ENCODE data around the gene SH3TC1.

The SH3TC1 gene

DNA sequence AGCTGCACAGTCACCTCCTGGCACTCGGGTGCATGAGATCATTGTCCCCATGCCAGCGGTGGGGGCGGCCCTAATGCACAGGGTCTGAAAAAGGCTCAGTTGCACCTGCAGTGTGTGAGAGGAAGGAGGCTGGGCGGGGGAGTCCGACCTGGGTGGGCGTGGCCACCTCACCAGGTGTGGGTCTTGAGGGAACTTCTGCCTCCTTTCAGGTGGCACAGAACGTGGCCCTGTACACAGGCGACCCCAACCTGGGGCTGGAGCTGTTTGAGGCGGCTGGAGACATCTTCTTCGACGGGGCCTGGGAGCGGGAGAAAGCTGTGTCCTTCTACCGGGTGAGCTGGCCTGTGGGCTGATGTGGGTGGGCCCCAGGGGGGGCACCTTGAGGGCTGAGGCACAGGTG is 36.1 kb downstream of the SH3TC1 start:
- no peak for TF ChIP-seq EZH2 (IDR thresholded peaks at IDR 0.05; ENCODE audit: borderline replicate concordance, low read length)
- TF ChIP-seq, protein P1, sequence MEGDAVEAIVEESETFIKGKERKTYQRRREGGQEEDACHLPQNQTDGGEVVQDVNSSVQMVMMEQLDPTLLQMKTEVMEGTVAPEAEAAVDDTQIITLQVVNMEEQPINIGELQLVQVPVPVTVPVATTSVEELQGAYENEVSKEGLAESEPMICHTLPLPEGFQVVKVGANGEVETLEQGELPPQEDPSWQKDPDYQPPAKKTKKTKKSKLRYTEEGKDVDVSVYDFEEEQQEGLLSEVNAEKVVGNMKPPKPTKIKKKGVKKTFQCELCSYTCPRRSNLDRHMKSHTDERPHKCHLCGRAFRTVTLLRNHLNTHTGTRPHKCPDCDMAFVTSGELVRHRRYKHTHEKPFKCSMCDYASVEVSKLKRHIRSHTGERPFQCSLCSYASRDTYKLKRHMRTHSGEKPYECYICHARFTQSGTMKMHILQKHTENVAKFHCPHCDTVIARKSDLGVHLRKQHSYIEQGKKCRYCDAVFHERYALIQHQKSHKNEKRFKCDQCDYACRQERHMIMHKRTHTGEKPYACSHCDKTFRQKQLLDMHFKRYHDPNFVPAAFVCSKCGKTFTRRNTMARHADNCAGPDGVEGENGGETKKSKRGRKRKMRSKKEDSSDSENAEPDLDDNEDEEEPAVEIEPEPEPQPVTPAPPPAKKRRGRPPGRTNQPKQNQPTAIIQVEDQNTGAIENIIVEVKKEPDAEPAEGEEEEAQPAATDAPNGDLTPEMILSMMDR (IDR thresholded peaks at IDR 0.05; ENCODE audit: low read length) = no peak
- no peaks in the 10 kb centered on the region for H3K27me3 ChIP-seq (ENCODE audit: insufficient read depth, low read length)
- no peaks in the 10 kb centered on the region for H3F3A ChIP-seq (ENCODE audit: insufficient read depth, low read length)
- H4K20me1 ChIP-seq (ENCODE audit: insufficient read depth, low read length) = no peaks in the 10 kb centered on the region
- peaks cover 85% of the 10 kb centered on the region for H3K36me3 ChIP-seq (ENCODE audit: insufficient read depth, low read length)
- H3K4me2 ChIP-seq (ENCODE audit: low read length) = peak overlapping the region; percentile 26; the same call in 1 of the 2 replicates
- H3K9me2 ChIP-seq (ENCODE audit: low read depth, low read length) = no peaks in the 10 kb centered on the region
- H3K9ac ChIP-seq (ENCODE audit: low read length) = no peak overlapping the region
- H3K9me3 ChIP-seq (ENCODE audit: low read length) = no peaks in the 10 kb centered on the region
- H3K27ac ChIP-seq (ENCODE audit: low read depth, low read length, poor library complexity, severe bottlenecking) = peak overlapping the region; percentile 77
- H3K79me2 ChIP-seq (ENCODE audit: insufficient read depth, low read length) = peaks cover 10% of the 10 kb centered on the region
- H3K4me1 ChIP-seq (ENCODE audit: insufficient read depth, low read length, severe bottlenecking) = peaks cover 69% of the 10 kb centered on the region
- H2AFZ ChIP-seq (ENCODE audit: low read length) = no peak overlapping the region
- H3K4me3 ChIP-seq (ENCODE audit: low read depth, low read length, poor library complexity, severe bottlenecking) = peak overlapping the region; percentile 19

DNA sequence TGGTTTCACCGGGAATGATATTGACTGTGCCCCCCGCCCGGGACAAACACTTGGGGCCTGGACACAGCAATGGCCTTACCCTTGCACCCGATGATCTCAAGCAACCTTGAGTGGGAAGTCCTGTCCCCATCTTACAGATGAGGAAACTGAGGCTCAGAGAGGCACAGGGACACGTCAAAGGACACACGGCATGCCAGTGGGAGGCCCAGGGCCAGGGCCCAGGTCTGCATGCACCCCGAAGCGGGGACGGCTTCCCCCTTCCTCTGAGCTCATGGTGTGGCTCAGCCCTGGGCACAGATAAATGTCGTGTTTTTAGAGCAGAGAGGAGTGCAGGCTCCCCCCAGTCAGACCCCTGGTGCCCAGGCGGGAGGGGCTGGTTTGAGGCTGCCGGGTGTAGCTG is 36.6 kb downstream of the SH3TC1 start:
- H2AFZ ChIP-seq (ENCODE audit: low read length) = no peak overlapping the region
- peak overlapping the region; percentile 26; the same call in 1 of the 2 replicates for H3K4me2 ChIP-seq (ENCODE audit: low read length)
- H3K27ac ChIP-seq (ENCODE audit: low read depth, low read length, poor library complexity, severe bottlenecking) = peak overlapping the region; percentile 77
- H3K9ac ChIP-seq (ENCODE audit: low read length) = no peak overlapping the region
- no peaks in the 10 kb centered on the region for H3K27me3 ChIP-seq (ENCODE audit: insufficient read depth, low read length)
- peaks cover 90% of the 10 kb centered on the region for H3K36me3 ChIP-seq (ENCODE audit: insufficient read depth, low read length)
- H3K9me2 ChIP-seq (ENCODE audit: low read depth, low read length) = no peaks in the 10 kb centered on the region
- H3F3A ChIP-seq (ENCODE audit: insufficient read depth, low read length) = no peaks in the 10 kb centered on the region
- H4K20me1 ChIP-seq (ENCODE audit: insufficient read depth, low read length) = no peaks in the 10 kb centered on the region
- H3K4me1 ChIP-seq (ENCODE audit: insufficient read depth, low read length, severe bottlenecking) = peaks cover 65% of the 10 kb centered on the region
- no peaks in the 10 kb centered on the region for H3K9me3 ChIP-seq (ENCODE audit: low read length)
- H3K4me3 ChIP-seq (ENCODE audit: low read depth, low read length, poor library complexity, severe bottlenecking) = peak overlapping the region; percentile 19
- TF ChIP-seq EZH2 (IDR thresholded peaks at IDR 0.05; ENCODE audit: borderline replicate concordance, low read length) = no peak
- TF ChIP-seq, protein P1 (IDR thresholded peaks at IDR 0.05; ENCODE audit: low read length) = no peak
- H3K79me2 ChIP-seq (ENCODE audit: insufficient read depth, low read length) = peaks cover 6% of the 10 kb centered on the region

- Histone ChIP-seq H3K27me3 (ENCODE audit: insufficient read depth, low read length) (no peaks in the 10 kb centered on the region), H3K4me1 (ENCODE audit: insufficient read depth, low read length, severe bottlenecking) (peaks cover 59% of the 10 kb centered on the region), H3K9me3 (ENCODE audit: low read length) (no peaks in the 10 kb centered on the region), H3K9ac (ENCODE audit: low read length) (no peak overlapping the region), H3K9me2 (ENCODE audit: low read depth, low read length) (no peaks in the 10 kb centered on the region), H2AFZ (ENCODE audit: low read length) (no peak overlapping the region), H3K36me3 (ENCODE audit: insufficient read depth, low read length) (peaks cover 91% of the 10 kb centered on the region), H3F3A (ENCODE audit: insufficient read depth, low read length) (no peaks in the 10 kb centered on the region), H3K4me2 (ENCODE audit: low read length) (no peak overlapping the region; the same call in 1 of the 2 replicates), H3K4me3 (ENCODE audit: low read depth, low read length, poor library complexity, severe bottlenecking) (no peak overlapping the region), H3K27ac (ENCODE audit: low read depth, low read length, poor library complexity, severe bottlenecking) (peak overlapping the region; percentile 77), H3K79me2 (ENCODE audit: insufficient read depth, low read length) (peaks cover under 1% of the 10 kb centered on the region), H4K20me1 (ENCODE audit: insufficient read depth, low read length) (no peaks in the 10 kb centered on the region)
- TF ChIP-seq EZH2 (IDR thresholded peaks at IDR 0.05; ENCODE audit: borderline replicate concordance, low read length) = no peak
- TF ChIP-seq, protein P1 (IDR thresholded peaks at IDR 0.05; ENCODE audit: low read length) = peak; percentile 49
Observed at GRCh38 chr4:8236106-8236919, 37.2 kb downstream of the SH3TC1 start.
